ENCODE data around the gene GALR2. TPM values are rescaled to one million over a fixed set of nuclear protein-coding genes. Genes with fewer than 3 reads are reported as not detected.

The GALR2 gene
- total and polyA plus RNA-seq, 9 of the 15 experiments (the other 6 are each of a cell fraction or from before 2014, with no cell fraction given): 0.34 TPM; not detected in 8

GRCh38 chr17:76124582-76125390 lies 50.2 kb downstream of the GALR2 start:
- in situ Hi-C loops (cut with MboI): loop anchor here (5.0 kb wide), 1 partner anchor 168 kb away; no protein-coding TSS in a partner anchor
- ChIA-PET POLR2A (interaction anchor here (0.5 to 11.3 kb wide), 6 partner anchors 12 to 382 kb away, joined by 3 to 157 read pairs (median 3); partner anchors contain the start of gene FOXJ1), CTCF (ENCODE audit: low intra/inter-chr PET ratio) (interaction anchor here (0.6 to 6.9 kb wide), 3 partner anchors 18 to 155 kb away, joined by 5 to 89 read pairs (median 5); no protein-coding TSS in a partner anchor)
- Histone ChIP-seq H3K4me1 (replicated peaks in 1 of 2; ENCODE audit: control insufficient read depth in 2 of 2, insufficient read depth in 2 of 2, low read length in 2 of 2) (peaks cover 5 to 21% of the 10 kb centered on the region in 2 experiments; a peak in 4 of 5 replicates), H3K9ac (ENCODE audit: insufficient read depth in 1 of 2, low read depth in 2 of 2, low read length in 2 of 2) (peak overlapping the region in 1 of 2 experiments; percentile 13; a peak in 1 of 4 replicates), H3K79me2 (ENCODE audit: control insufficient read depth, insufficient read depth, low read length) (no peaks in the 10 kb centered on the region), H3K4me2 (ENCODE audit: insufficient read depth, low read length) (no peak overlapping the region), H3K27ac (ENCODE audit: extremely low read depth, low read depth, low read length) (no peak overlapping the region), H3K27me3 (ENCODE audit: control insufficient read depth in 2 of 2, insufficient read depth in 2 of 2, low read length in 2 of 2) (peaks cover 0 to 2% of the 10 kb centered on the region in 2 experiments; a peak in 1 of 5 replicates), H2AFZ (ENCODE audit: low read depth, low read length) (0 out of 2 replicates have a peak overlapping the region, but pooled peaks have one; percentile 2), H3K9me3 (replicated peaks; ENCODE audit: control insufficient read depth, insufficient read depth, low read depth, low read length) (no peaks in the 10 kb centered on the region), H3K4me3 (no peak overlapping the region), H3K9me1 (ENCODE audit: control insufficient read depth, insufficient read depth, low read length) (peaks cover 4% of the 10 kb centered on the region), H3K36me3 (ENCODE audit: control insufficient read depth, insufficient read depth, low read length) (no peaks in the 10 kb centered on the region), H4K20me1 (replicated peaks; ENCODE audit: control insufficient read depth, insufficient read depth, low read length) (no peaks in the 10 kb centered on the region)
- intact Hi-C loops (cut with micrococcal nuclease): loop anchor here (5.0 kb wide), 3 partner anchors 58 to 173 kb away; no protein-coding TSS in a partner anchor
- 45% methylated on average over 20 of the region's 22 CpGs for WGBS (ENCODE audit: insufficient coverage, low coverage, missing lambda C conversion rate)
- FAIRE-seq: peak; percentile 84
- peak; percentile 77 for ATAC-seq
- DNase-seq (ENCODE audit: extremely low read depth in 1 of 4, low spot score in 3 of 4): peak; percentile 59 to 77 (median 64)
- no TSS peak for BruUV-seq (replicated peaks)
- TF ChIP-seq, protein P1, sequence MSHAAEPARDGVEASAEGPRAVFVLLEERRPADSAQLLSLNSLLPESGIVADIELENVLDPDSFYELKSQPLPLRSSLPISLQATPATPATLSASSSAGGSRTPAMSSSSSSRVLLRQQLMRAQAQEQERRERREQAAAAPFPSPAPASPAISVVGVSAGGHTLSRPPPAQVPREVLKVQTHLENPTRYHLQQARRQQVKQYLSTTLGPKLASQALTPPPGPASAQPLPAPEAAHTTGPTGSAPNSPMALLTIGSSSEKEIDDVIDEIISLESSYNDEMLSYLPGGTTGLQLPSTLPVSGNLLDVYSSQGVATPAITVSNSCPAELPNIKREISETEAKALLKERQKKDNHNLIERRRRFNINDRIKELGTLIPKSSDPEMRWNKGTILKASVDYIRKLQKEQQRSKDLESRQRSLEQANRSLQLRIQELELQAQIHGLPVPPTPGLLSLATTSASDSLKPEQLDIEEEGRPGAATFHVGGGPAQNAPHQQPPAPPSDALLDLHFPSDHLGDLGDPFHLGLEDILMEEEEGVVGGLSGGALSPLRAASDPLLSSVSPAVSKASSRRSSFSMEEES (CRISPR knock-in tag; IDR thresholded peaks at IDR 0.05): no peak
- TF ChIP-seq ZNF778 (CRISPR knock-in tag; IDR thresholded peaks at IDR 0.05): no peak
- no peak for TF ChIP-seq E2F3 (CRISPR knock-in tag; IDR thresholded peaks at IDR 0.05)
- TF ChIP-seq RUNX1 (IDR thresholded peaks at IDR 0.05; ENCODE audit: low read depth): no peak
- no peak for TF ChIP-seq HDAC2 (IDR thresholded peaks at IDR 0.05)
- no peak for TF ChIP-seq BACH1 (tag; IDR thresholded peaks at IDR 0.05)
- TF ChIP-seq ZNF23 (CRISPR knock-in tag; IDR thresholded peaks at IDR 0.05): no peak
- TF ChIP-seq U2AF1 (optimal IDR thresholded peaks at IDR 0.05; ENCODE audit: low read depth, low read length): no peak
- TF ChIP-seq, protein P2, sequence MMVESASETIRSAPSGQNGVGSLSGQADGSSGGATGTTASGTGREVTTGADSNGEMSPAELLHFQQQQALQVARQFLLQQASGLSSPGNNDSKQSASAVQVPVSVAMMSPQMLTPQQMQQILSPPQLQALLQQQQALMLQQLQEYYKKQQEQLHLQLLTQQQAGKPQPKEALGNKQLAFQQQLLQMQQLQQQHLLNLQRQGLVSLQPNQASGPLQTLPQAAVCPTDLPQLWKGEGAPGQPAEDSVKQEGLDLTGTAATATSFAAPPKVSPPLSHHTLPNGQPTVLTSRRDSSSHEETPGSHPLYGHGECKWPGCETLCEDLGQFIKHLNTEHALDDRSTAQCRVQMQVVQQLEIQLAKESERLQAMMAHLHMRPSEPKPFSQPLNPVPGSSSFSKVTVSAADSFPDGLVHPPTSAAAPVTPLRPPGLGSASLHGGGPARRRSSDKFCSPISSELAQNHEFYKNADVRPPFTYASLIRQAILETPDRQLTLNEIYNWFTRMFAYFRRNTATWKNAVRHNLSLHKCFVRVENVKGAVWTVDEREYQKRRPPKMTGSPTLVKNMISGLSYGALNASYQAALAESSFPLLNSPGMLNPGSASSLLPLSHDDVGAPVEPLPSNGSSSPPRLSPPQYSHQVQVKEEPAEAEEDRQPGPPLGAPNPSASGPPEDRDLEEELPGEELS (CRISPR knock-in tag; IDR thresholded peaks at IDR 0.05; ENCODE audit: borderline replicate concordance): no peak
- TF ChIP-seq RCOR1 (IDR thresholded peaks at IDR 0.05; ENCODE audit: borderline replicate concordance in 1 of 2, low read depth in 2 of 2, low read length in 2 of 2): peak in 1 of 2 experiments; percentile 62; a peak in 1 of 4 replicates
- TF ChIP-seq ZKSCAN3 (CRISPR knock-in tag; IDR thresholded peaks at IDR 0.05): no peak
- no peak for TF ChIP-seq GTF2A2 (tag; IDR thresholded peaks at IDR 0.05)
- TF ChIP-seq HNRNPL (IDR thresholded peaks at IDR 0.05; ENCODE audit: low read depth, low read length): no peak
- TF ChIP-seq TAF7 (tag; IDR thresholded peaks at IDR 0.05): no peak
- no peak for TF ChIP-seq SAP30 (IDR thresholded peaks at IDR 0.05; ENCODE audit: borderline replicate concordance, insufficient read depth, low read depth, low read length, poor library complexity, severe bottlenecking)
- TF ChIP-seq, protein P3, sequence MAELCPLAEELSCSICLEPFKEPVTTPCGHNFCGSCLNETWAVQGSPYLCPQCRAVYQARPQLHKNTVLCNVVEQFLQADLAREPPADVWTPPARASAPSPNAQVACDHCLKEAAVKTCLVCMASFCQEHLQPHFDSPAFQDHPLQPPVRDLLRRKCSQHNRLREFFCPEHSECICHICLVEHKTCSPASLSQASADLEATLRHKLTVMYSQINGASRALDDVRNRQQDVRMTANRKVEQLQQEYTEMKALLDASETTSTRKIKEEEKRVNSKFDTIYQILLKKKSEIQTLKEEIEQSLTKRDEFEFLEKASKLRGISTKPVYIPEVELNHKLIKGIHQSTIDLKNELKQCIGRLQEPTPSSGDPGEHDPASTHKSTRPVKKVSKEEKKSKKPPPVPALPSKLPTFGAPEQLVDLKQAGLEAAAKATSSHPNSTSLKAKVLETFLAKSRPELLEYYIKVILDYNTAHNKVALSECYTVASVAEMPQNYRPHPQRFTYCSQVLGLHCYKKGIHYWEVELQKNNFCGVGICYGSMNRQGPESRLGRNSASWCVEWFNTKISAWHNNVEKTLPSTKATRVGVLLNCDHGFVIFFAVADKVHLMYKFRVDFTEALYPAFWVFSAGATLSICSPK (IDR thresholded peaks at IDR 0.05; ENCODE audit: borderline replicate concordance): no peak

Data from K562 (cell line).